Activated gamma-delta T cell treated with Interleukin-2 at 50 U/mL for 16 hours (primary cell): ENCODE measurements around the gene ARMC5.
"Not testable (repeated sequence)": the region's sequence is repeated elsewhere in the genome, so short reads cannot be mapped to it uniquely, and the experiment has no call there.

Experiments used
- DNase-seq: peaks from one replicate; pipeline ENCODE4 v3.0.0-alpha.2; 2020

The ARMC5 gene

GRCh38 chr16:31458844-31459686, at the start of gene ARMC5:
Gene ARMC5, plus strand, starts transcription at chr16:31459501. Its CDS starts 24 bp downstream, at chr16:31459525.
- peak; percentile 94 for DNase-seq

- no peak for DNase-seq
Observed at GRCh38 chr16:31410082-31410481, 49.2 kb upstream of the ARMC5 start.

GRCh38 chr16:31411024-31411844, 48.1 kb upstream of the ARMC5 start:
- no peak for DNase-seq

GRCh38 chr16:31412750-31413149, 46.6 kb upstream of the ARMC5 start:
- DNase-seq = no peak

- DNase-seq = no peak
Observed at GRCh38 chr16:31413381-31413780, 45.9 kb upstream of the ARMC5 start.

- no peak for DNase-seq
Observed at GRCh38 chr16:31413943-31414342, 45.4 kb upstream of the ARMC5 start.

- no peak for DNase-seq
Observed at GRCh38 chr16:31414706-31415105, 44.6 kb upstream of the ARMC5 start.

GRCh38 chr16:31416371-31416770, 42.9 kb upstream of the ARMC5 start:
- no peak for DNase-seq

- not testable (repeated sequence) for DNase-seq
Observed at GRCh38 chr16:31417036-31417435, 42.3 kb upstream of the ARMC5 start.

- no peak for DNase-seq
Observed at GRCh38 chr16:31417916-31418315, 41.4 kb upstream of the ARMC5 start.

- DNase-seq = no peak
Observed at GRCh38 chr16:31420037-31420436, 39.3 kb upstream of the ARMC5 start.

GRCh38 chr16:31421587-31421986, 37.7 kb upstream of the ARMC5 start:
- DNase-seq = peak; percentile 71

GRCh38 chr16:31423241-31423640, 36.1 kb upstream of the ARMC5 start:
- no peak for DNase-seq

- no peak for DNase-seq
Observed at GRCh38 chr16:31423801-31424200, 35.5 kb upstream of the ARMC5 start.

- DNase-seq = peak; percentile 68
Observed at GRCh38 chr16:31427441-31428278, 31.6 kb upstream of the ARMC5 start.

GRCh38 chr16:31428279-31428597, 31.1 kb upstream of the ARMC5 start, which contains the start of gene COX6A2:
Gene COX6A2, minus strand, starts transcription at chr16:31428360. Its CDS starts 35 bp downstream, at chr16:31428325.
- DNase-seq = no peak

- no peak for DNase-seq
Observed at GRCh38 chr16:31428638-31429247, 30.6 kb upstream of the ARMC5 start.

GRCh38 chr16:31429314-31429713, 30.0 kb upstream of the ARMC5 start:
- DNase-seq = no peak

GRCh38 chr16:31429796-31430195, 29.5 kb upstream of the ARMC5 start:
- DNase-seq = no peak

GRCh38 chr16:31430380-31431052, 28.8 kb upstream of the ARMC5 start:
- no peak for DNase-seq

- DNase-seq = no peak
Observed at GRCh38 chr16:31435341-31436220, 23.7 kb upstream of the ARMC5 start.
